Caki2 (cell line): Measurements from ENCODE around the gene NOTCH1. TPM values are rescaled to one million over a fixed set of nuclear protein-coding genes. Genes with fewer than 3 reads are reported as not detected.

ENCODE experiments used
- DNase-seq: peaks from one replicate; pipeline ENCODE4 v3.0.0-alpha.2; 2015; ENCODE audit warnings: low read depth
- in situ Hi-C: cut with HindIII; loops from 2 replicates; pipeline ENCODE4 v1.10.0; 2016; ENCODE audit warnings: low sequenced_read_pairs, low pct_unique_long_range_greater_than_20kb, mixed read lengths
- total RNA-seq: library from RNA; depleted of rRNA; stranded (reverse); fragments of >200 nt; shearing (Covaris generic); gene quantifications from 2 replicates; pipeline ENCODE4 v1.2.3, GENCODE V29; 2014; ENCODE audit warnings: low replicate concordance

NOTCH1 gene
- total RNA-seq, 1 experiment from 2014 or later, result 7.9 TPM

DNA sequence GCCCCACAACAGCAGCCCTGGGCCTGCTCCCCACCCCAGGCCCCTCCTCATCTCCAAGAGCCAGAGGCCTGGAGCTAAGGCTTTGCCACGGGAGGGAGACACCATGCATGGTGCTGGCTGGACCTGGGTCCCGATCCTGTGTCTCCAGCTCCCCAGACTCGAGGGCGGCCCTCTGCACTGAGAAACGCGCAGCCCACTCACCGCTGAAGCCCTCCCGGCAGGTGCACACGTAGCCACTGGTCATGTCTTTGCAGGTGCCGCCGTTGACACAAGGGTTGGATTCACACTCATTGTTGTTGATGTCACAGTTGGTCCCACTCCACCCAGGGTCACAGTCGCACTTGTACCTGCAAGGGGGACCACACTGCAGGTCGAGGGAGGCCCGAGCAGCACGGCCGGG is 32.7 kb downstream of the NOTCH1 start:
- no peak for DNase-seq
- in situ Hi-C loops, result no loop called here

DNA sequence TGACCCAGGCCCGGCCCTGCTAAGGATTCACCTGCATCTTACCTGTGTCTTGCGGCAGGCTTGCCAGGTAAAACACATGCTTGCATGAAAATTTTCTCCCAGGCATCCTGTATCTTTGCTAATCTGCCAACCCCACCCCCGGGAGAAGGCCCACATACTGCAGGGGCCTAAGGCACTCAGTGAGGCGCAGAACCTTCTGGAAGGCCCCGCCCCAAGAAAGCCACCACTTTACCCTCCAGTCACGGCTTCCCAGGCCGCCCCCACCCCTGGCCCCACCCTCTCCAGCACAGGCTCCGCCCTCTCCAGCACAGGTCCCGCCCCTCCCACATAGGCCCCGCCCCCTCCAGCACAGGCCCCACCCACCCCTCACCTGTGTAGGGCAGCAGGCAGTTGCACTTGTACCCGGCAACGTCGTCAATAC is 33.2 kb downstream of the NOTCH1 start:
- in situ Hi-C loops, result no loop called here
- DNase-seq, result no peak

DNA sequence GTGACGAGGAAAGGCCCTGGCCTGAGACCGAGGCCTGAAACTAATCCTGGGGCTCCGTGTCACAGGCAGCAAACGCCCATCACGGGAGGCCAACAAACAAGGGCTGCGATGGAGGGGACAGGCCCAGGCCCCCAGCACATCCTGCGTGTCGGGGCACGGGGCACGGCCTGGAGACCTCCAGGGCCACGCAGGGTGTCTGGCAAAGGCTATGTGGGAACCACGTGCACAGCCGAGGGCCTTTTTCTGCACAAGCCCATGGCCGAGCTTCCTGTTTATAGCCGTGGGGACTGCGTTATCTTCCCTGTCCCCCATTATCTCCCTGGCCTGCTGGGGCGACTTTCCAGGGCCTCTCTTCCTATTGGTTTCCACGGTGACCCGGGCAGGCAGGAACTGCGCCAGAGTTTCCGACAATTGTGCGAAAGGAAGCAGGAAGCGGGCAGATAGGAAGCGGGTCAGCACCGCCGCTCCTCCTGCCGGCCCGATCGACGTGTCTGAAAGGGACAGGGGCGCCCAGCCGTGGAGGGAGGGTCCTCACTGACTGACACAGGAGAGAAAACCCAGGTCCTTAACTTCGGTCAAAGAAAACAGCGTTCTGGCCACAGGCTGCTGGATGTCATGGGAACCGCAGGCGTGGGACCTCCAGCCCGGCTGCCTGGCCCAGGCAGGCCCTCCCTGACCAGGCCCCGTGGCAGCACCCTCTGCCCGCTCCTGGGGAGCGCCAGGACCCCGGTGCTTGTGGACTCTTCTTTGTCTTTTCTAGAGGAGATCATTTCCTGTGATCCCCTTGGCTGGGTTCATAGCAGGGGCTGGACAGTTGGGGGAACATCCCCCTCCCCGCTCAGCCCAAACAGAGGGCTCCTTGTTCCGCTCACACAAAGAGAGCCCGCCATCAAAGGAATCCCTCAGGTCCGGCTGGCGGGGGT is 33.9 kb downstream of the NOTCH1 start:
- in situ Hi-C loops, result no loop called here
- DNase-seq, result no peak

DNA sequence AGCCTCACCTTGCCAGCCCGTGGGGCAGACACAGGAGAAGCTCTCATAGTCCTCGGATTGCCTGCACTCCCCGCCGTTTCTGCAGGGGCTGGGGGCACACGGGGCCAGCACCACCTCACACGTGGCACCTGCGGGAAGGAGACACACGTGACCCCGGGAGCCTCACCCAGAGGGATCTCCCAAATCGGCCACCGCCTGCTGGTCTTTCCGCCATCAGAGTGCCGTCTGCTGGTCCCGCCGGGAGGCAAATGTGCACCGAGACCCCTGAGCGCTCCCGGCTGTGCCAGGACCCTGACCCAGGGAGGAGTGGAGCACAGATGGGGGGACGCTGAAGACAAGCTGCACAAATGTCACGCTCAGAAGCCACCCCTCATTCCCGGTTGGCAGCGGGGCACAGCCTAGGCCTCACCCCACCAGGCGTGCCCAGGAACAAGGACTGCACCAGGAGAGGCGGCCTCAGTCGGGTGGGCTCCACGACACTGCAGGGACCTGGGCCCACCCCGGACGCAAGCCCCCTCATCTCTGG is 34.6 kb downstream of the NOTCH1 start:
- in situ Hi-C loops, result no loop called here
- no peak for DNase-seq

DNA sequence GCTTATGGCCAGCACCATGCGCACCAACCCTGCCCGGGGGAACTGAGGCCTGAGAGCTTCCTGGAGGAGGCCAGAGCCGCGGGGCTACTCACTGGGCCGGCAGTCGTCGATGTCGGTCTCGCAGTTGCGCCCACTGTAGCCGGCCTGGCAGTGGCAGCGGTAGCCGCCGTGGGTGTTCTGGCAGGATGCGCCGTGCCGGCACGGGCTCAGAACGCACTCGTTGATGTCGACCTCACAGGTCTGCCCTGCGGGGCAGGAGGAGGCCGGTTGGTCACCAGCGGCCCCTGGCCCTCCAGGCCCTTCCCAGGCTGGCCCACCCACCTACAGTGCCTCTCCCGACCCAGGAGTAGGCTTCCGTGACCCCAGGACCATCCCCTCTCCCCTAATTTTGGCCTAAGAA is 35.3 kb downstream of the NOTCH1 start:
- DNase-seq, result no peak
- in situ Hi-C loops, result no loop called here

DNA sequence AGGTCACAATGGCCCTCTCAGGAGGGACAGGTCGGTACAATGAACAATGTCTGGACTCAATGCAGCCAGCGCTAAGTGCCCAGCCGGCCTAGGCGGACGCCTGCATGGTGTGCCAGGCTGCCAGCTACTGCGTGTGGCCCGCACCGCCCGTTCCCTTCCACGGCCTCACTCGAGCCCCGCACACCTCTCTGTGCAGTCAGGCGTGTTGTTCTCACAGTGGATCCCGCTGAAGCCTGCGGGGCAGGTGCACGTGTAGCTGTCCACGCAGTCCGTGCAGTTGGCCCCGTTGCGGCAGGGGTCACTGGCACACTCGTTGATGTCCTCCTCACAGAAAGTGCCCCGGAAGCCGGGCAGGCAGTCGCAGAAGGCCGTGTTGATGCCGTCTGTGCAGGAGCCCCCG is 36.3 kb downstream of the NOTCH1 start:
- in situ Hi-C loops, result no loop called here
- DNase-seq, result no peak

DNA sequence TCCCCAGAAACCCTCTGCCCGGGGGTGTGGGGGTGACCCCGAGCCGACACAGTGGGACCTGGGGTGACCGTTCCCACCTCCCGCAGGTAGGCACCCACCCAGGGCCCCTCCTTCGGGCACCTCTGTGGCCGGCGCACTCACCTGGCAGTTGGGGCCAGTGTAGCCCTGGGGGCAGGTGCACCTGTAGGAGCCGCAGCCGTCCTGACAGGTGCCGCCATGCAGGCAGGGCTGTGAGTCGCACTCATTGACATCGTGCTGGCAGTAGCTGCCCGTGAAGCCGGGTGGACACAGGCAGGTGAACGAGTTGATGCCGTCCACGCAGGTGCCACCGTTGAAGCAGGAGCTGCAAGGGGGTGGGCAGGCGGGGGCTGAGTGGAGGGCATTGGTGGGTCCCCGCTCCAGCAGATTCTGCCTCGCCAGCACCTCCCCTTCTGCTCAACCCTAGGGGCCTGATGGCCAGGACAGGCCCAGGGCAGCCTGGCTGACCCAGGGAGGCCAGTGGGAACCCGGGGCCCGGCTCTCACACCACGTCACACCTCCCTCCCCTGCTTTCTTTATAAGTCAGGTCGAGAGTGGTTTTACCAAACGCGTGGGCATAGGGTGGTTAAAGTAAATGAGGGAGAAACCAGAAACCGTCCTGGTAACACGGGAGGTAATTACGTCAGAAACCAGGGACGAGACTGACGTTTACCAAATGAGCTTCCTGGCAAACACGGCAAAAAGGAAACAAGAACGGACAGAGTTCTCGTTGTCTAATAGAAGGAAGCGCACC is 36.9 kb downstream of the NOTCH1 start:
- DNase-seq, result no peak
- in situ Hi-C loops, result no loop called here

DNA sequence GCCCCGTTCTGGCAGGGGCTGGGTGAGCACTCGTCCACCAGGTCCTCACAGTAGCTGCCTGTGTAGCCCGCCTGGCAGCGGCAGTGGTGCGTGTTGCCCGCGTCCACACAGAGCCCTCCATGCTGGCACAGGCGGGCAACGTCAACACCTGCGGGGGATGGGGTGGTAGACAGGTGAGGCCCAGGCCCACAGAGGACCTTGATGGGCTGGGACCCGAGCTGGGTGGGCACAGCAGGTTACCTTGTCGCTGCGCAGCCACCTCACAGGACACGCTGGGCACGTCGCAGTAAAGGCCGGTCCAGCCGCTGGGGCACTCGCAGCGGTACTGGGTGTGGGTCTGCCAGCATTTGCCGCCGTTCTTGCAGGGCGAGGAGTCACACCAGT is 37.9 kb downstream of the NOTCH1 start:
- DNase-seq, result no peak
- in situ Hi-C loops, result no loop called here

DNA sequence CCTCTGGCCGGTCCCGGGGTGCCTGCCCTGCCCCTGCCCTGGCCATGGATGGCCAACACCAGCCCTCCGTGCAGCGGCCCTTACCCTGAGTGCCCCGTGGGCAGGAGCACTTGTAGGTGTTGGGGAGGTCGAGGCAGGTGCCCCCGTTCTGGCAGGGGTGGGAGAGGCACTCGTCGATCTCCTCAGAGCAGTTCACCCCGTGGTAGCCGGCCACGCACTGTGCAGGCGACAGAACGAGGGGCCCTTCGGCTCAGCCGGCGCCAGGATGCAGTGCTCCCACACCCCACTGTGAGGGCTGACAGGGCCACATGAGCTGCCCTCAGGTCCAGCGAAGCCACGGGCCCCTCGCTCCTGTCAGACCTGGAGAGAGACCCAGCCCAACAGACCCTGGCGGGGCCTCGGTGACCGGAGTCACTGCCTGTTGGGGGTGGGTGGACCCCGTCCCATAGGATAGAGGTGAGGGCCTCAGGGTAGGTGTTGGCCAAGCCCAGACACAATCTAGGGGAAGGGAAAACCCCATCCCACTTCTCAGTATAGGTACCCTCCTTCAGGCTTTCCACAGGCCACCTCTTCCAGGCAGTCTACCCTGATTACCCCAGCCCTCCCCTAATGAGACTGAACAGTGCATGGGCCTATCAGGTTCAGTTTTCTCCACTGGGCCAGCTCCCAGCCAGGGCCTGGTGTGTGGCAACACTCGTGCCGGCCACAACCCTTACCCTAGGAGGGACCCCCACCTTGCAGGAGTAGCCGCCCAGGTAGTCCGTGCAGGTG is 38.4 kb downstream of the NOTCH1 start:
- no peak for DNase-seq
- in situ Hi-C loops, result no loop called here

DNA sequence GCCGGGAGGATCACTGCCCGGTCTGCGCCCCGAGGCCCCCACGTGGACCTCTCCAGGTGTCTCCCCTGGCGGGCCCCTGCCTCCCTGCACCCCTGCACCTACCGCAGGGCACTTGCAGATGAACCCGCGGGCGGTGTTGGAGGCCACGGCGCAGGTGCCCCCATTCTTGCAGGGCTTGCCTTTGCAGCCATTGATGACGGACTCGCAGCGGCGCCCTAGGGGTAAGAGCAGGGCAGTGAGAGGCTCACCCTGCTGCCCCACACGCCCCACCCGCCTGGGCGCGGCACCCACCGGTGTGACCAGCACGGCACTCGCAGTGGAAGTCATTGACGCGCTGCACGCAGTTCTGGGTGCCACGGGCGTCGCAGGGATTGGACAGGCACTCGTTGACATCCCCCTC is 39.4 kb downstream of the NOTCH1 start:
- DNase-seq, result no peak
- in situ Hi-C loops, result no loop called here

DNA sequence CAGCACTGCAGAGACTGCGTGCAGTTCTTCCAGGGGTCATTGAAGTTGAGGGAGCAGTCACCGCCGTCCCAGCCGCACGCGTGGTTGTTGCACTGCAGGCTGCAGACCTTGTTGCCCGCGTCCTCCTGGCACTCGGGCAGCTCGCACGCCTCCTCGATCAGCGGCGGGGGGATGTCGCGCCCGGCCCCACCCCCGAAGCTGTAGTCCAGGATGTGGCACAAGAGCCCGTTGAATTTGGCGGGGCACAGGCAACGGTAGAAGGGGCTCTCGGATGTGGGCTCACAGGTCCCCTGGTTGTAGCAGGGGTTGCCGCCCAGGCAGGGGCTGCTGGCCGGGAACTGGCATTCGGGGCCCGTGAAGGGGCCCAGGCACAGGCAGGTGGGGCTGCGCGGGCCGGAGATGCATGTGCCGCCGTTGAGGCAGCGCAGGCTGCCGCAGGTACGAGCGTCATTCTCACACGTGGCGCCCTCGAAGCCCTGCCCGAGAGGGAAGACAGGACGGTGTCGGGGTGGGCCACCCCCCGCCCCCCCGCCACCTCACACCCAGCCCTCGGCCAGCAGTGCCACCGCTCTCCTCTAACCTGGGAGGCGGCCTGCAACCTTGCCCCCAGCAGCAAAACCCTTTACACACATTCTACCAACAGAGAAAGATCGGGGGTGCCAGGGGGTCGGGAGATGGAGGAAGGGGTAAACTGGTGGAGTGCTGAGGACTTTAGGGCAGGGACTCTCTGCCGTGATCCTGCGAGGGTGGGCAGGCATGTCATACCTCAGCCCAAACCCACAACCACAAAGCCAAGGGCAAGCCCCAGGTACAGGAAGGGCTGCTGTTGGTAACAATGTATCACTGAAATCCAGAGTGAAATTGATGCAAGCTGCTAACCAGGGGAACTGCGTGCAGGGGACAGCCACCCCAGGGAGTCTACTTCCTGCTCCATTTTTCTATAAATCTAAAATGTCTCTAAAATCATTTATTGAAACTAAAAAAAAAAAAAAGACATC is 40.1 kb downstream of the NOTCH1 start:
- in situ Hi-C loops, result no loop called here

DNA sequence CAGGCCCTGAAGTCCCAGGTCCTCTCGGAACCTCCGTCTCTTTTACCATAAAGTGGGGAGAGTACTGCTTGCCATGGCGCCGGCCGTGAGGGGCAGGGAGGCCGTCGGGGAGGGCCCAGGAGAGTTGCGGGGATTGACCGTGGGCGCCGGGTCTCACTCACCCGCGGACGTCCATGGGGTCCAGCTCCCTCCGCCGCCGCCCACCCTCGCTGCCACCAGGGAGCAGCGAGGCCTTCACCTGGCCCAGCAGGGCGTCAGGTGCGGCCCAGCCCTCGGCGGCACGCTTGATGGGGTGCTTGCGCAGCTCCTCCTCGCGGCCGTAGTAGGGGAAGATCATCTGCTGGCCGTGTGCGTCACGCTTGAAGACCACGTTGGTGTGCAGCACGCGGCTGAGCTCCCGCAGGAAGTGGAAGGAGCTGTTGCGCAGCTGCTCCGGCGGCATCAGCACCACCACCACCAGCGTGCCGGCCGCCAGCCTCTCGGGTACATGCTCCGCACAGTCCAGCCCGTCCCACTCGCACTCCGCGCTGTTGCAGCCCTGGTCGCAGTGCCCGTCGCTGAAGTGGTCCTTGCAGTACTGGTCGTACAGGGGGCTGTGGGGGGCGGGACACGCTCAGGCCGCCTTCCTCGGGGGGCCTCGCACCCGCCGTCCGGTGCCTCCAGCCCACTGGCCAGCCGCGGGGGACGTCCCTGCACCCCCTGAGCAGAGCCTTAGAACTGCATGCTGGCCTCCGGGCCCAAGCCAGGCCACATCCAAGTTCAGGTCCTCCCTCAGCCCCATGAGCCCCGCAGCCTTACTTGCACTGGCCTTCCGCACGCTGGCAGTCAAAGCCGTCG is 41.1 kb downstream of the NOTCH1 start:
- in situ Hi-C loops, result no loop called here
- DNase-seq, result no peak

More for the DNA sequence above, 40.1 kb downstream of the NOTCH1 start:
- no peak for DNase-seq

DNA sequence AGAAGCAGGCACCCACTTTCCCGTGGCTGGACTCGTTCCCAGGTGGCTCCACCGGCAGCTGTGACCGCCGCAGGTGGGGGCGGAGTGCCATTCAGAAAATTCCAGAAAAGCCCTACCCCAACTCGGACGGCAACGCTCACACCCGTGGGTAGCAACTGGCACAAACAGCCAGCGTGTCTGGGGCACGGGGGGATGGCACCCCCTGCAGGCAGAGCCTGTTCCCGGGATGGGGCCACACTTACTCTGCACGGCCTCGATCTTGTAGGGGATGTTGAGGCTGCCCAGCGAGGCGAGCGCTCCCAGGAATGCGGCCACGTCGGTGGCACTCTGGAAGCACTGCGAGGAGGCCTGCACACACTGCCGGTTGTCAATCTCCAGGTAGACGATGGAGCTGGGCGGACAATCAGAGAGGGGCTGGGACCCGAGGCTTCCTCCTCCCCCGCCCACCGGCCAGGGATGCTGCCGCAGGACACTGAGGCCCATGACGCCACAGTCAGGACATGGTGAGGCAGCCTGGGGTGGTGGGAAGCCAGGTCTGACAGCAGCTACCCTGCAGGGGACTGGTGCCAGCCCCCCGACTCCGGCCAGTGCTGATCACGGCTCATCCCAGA is 42.8 kb downstream of the NOTCH1 start:
- in situ Hi-C loops, result no loop called here
- DNase-seq, result no peak

DNA sequence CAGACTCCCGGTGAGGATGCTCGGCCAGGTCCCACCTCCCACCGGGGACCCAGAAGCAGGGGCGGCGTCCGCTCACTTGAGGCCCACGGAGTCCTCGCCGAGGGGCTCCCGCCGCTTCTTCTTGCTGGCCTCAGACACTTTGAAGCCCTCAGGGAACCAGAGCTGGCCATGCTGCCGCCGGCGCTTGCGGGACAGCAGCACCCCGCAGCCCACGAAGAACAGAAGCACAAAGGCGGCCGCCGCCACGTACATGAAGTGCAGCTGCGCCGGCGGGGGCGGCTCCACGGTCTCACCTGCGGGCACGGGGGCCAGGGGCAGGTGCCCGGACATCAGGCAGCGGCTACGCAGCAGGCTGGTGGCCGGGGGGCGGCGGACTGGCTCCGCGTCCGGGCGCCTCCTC is 43.7 kb downstream of the NOTCH1 start:
- DNase-seq, result no peak
- in situ Hi-C loops, result no loop called here

DNA sequence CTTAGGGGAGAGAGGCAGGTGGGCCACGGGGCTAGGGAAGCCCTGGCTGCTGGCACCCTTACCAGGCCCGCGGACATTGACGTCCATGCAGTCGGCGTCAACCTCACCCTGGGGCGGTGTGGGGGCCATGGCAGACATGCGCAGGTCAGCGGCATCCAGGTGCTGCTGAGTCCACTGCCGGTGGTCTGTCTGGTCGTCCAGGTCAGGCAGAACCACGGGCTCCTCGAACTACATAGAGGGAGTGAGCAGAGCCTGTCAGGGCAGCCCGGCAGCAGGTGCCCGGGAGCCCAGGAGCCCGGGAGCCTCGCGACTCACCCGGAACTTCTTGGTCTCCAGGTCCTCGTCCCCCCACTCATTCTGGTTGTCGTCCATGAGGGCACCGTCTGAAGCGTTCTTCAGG is 44.2 kb downstream of the NOTCH1 start:
- no peak for DNase-seq
- in situ Hi-C loops, result no loop called here
